ENCODE results near the gene DPEP2. TPM values are rescaled to one million over a fixed set of nuclear protein-coding genes. Genes with fewer than 3 reads are reported as not detected.

Gene DPEP2
- total and polyA plus RNA-seq, 10 of the 15 experiments (the other 5 are each of a cell fraction or from before 2014, with no cell fraction given), result 0.04 to 4.0 (median 2.1) TPM

DNA sequence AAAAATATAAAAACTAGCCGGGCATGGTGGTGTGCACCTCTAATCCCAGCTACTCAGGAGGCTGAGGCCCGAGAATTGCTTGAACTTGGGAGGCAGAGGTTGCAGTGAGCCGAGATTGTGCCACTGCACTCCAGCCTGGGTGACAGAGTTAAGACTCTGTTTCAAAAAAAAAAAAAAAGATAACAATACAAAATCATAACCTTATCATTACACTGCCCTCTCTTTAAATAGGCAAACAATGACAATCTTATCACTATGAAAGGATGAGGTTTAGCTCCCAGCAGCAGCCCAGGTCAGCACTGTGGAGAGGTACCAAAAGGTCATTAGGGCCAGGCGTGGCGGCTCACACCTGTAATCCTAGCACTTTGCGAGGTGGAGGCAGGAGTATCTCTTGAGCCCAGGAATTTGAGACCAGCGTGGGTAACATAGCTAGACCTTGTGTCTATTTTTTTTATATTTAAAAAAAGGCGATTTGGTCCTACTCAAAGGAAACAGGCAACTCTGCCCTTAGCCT is 19.9 kb upstream of the DPEP2 start:
- ChIA-PET SMC1A (ENCODE audit: uncharacterized antibody, unreplicated experiment) (no interaction called here), RAD21 (ENCODE audit: unreplicated experiment) (no interaction called here), POLR2A (interaction anchor here (0.8 to 1.0 kb wide), 2 partner anchors 8 to 164 kb away, joined by 3 to 5 read pairs; no protein-coding TSS in a partner anchor), CTCF (interaction anchor here (0.6 to 2.6 kb wide), 3 partner anchors 22 to 347 kb away, joined by 3 to 12 read pairs (median 4); no protein-coding TSS in a partner anchor)
- H3K79me2 ChIP-seq (ENCODE audit: control insufficient read depth, insufficient read depth, low read length), result peaks cover 30% of the 10 kb centered on the region
- H3K27ac ChIP-seq (ENCODE audit: control insufficient read depth, insufficient read depth), result no peak overlapping the region
- FAIRE-seq, result no peak
- no peaks in the 10 kb centered on the region for H3K9me3 ChIP-seq (replicated peaks; ENCODE audit: control insufficient read depth, insufficient read depth, low read length)
- no peaks in the 10 kb centered on the region for H4K20me1 ChIP-seq (ENCODE audit: control insufficient read depth, insufficient read depth)
- no peak overlapping the region for H3K9ac ChIP-seq (ENCODE audit: control insufficient read depth, insufficient read depth, low read length)
- no peaks in the 10 kb centered on the region for H3K27me3 ChIP-seq (replicated peaks in 1 of 2; ENCODE audit: control insufficient read depth in 2 of 2, insufficient read depth in 2 of 2, low read length in 1 of 2)
- no peak for DNase-seq (ENCODE audit: low read depth, low spot score)
- in situ Hi-C loops (cut with MboI), result no loop called here
- TF ChIP-seq KLF5 (IDR thresholded peaks at IDR 0.05; ENCODE audit: partially characterized antibody), result no peak
- no peak for TF ChIP-seq TCF12 (IDR thresholded peaks at IDR 0.05; ENCODE audit: low read depth, low read length)
- TF ChIP-seq, protein P1, sequence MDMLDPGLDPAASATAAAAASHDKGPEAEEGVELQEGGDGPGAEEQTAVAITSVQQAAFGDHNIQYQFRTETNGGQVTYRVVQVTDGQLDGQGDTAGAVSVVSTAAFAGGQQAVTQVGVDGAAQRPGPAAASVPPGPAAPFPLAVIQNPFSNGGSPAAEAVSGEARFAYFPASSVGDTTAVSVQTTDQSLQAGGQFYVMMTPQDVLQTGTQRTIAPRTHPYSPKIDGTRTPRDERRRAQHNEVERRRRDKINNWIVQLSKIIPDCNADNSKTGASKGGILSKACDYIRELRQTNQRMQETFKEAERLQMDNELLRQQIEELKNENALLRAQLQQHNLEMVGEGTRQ (IDR thresholded peaks at IDR 0.05; ENCODE audit: borderline replicate concordance, low read depth, low read length), result no peak
- no peak for TF ChIP-seq NR2C2 (IDR thresholded peaks at IDR 0.05; ENCODE audit: borderline replicate concordance, control insufficient read depth, insufficient read length, low read depth)
- TF ChIP-seq MYB (IDR thresholded peaks at IDR 0.05; ENCODE audit: borderline replicate concordance, low read depth, low read length), result no peak
- TF ChIP-seq GATAD2B (conservative IDR thresholded peaks at IDR 0.05; ENCODE audit: low read depth), result no peak
- no peak for TF ChIP-seq CHD2 (IDR thresholded peaks at IDR 0.05; ENCODE audit: borderline replicate concordance, low read depth, low read length)
- TF ChIP-seq IKZF1 (conservative IDR thresholded peaks at IDR 0.05), result no peak
- no peak for TF ChIP-seq ZNF217 (IDR thresholded peaks at IDR 0.05)
- TF ChIP-seq TCF3 (IDR thresholded peaks at IDR 0.05; ENCODE audit: borderline replicate concordance, insufficient read depth, low read depth, low read length), result no peak
- TF ChIP-seq PML (IDR thresholded peaks at IDR 0.05; ENCODE audit: low read length), result no peak
- no peak for TF ChIP-seq POLR2A (IDR thresholded peaks at IDR 0.05; ENCODE audit: low read depth, low read length)
- intact Hi-C loops (cut with micrococcal nuclease; ENCODE audit: unreplicated experiment), result no loop called here
- no TSS peak for BruUV-seq (replicated peaks)
- peaks cover 11% of the 10 kb centered on the region for H3K4me1 ChIP-seq (ENCODE audit: control insufficient read depth, insufficient read depth, low read length)
- no peak overlapping the region for H2AFZ ChIP-seq (ENCODE audit: control insufficient read depth, low read depth, low read length)
- no peak overlapping the region for H3K4me2 ChIP-seq (ENCODE audit: control insufficient read depth, insufficient read depth)
- peaks cover 0 to 5% of the 10 kb centered on the region in 2 experiments; a peak in 1 of 4 replicates for H3K36me3 ChIP-seq (ENCODE audit: control insufficient read depth in 2 of 2, insufficient read depth in 2 of 2, low read length in 1 of 2)
- ATAC-seq, result no peak
- WGBS (ENCODE audit: insufficient coverage, insufficient replicate concordance, low lambda C conversion rate, missing lambda C conversion rate), result 91% methylated on average over 8 of the region's 8 CpGs
- no peak overlapping the region for H3K4me3 ChIP-seq

Data from GM12878 (cell line).